Hepatocyte (in vitro differentiated cells): ENCODE measurements around the gene ATF7.

Experiments used
- EZH2 ChIP-seq: fragments of 200-600 bp; sonication (generic); IDR thresholded peaks from 2 replicates; pipeline ENCODE4 v1.6.1; 2016; ENCODE audit warnings: antibody characterized with exemption, mild to moderate bottlenecking, borderline replicate concordance
- EZH2phosphoT487 ChIP-seq: fragments of 200-600 bp; sonication (generic); IDR thresholded peaks from one replicate; pipeline ENCODE4 v1.6.1; 2018; ENCODE audit warnings: antibody characterized with exemption, mild to moderate bottlenecking, low read depth, moderate library complexity; ENCODE audit not compliant: unreplicated experiment, severe bottlenecking
- TF ChIP-seq, protein P1 (sequence below): fragments of 200-600 bp; sonication (generic); IDR thresholded peaks from 2 replicates; pipeline ENCODE4 v1.5.1; 2016; ENCODE audit warnings: antibody characterized with exemption, mild to moderate bottlenecking; ENCODE audit not compliant: poor library complexity

DNA sequence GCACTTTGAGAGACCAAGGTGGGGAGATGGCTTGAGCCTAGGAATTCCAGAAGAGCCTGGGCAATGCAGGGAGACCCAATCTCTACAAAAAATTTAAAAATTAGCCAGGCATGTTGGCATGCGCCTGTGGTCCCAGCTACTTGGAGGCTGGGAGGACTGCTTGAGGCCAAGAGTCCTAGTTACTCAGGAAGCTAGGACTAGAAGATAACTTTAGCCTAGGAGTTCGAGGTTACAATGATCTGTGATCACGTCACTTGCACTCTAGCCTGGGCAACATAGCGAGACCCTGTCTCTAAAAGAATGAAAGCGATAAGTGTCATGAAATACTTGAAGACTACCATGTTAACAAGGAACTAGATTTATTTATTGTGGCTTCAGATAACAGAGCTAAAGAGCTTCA, 3.5 kb downstream of the ATF7 start:
- TF ChIP-seq EZH2phosphoT487, result no peak
- TF ChIP-seq, protein P1, sequence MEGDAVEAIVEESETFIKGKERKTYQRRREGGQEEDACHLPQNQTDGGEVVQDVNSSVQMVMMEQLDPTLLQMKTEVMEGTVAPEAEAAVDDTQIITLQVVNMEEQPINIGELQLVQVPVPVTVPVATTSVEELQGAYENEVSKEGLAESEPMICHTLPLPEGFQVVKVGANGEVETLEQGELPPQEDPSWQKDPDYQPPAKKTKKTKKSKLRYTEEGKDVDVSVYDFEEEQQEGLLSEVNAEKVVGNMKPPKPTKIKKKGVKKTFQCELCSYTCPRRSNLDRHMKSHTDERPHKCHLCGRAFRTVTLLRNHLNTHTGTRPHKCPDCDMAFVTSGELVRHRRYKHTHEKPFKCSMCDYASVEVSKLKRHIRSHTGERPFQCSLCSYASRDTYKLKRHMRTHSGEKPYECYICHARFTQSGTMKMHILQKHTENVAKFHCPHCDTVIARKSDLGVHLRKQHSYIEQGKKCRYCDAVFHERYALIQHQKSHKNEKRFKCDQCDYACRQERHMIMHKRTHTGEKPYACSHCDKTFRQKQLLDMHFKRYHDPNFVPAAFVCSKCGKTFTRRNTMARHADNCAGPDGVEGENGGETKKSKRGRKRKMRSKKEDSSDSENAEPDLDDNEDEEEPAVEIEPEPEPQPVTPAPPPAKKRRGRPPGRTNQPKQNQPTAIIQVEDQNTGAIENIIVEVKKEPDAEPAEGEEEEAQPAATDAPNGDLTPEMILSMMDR, result no peak
- TF ChIP-seq EZH2, result no peak
